Measurements from ENCODE around the gene SGCA. TPM values are rescaled to one million over a fixed set of nuclear protein-coding genes. Genes with fewer than 3 reads are reported as not detected.

Gene SGCA
- total RNA-seq, 1 donor from 2014 or later = 12.0 TPM

DNA sequence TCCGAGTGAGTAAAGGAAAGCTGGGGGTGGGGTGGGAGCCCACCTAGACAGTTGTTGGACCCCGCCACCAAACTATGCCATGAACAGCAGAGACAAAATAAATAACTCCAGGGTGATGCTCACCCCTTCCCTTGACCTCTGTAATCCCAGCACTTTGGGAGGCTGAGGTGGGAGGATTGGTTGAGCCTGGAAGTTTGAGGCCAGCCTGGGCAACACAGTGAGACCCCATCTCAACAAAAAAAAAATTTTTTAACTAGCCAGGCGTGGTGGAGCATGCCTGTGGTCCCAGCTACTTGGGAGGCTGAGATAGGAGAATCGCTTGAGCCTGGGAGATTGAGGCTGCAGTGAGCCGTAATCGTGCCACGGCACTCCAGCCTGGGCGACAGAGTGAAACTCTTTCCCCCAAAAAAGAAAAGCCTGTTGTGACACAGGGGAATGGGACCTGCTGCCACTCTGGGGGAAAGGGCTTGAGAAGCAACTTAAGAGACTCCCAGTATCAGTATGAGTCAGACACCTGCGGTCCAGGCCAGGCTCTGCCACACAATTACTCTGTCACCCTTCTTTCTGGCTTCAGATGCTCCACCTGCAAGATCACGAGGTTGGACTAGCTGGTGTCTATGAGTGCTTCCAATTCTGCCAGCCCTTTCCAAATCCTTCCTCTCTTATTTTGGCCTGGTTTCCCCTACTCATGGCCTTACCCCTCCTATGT, 5.0 kb downstream of the SGCA start:
- H3K4me1 Mint-ChIP-seq (ENCODE audit: unreplicated experiment) = peaks cover 73% of the 10 kb centered on the region
- H3K36me3 Mint-ChIP-seq (ENCODE audit: unreplicated experiment) = peaks cover 3% of the 10 kb centered on the region
- no peaks in the 10 kb centered on the region for H3K9me3 Mint-ChIP-seq (ENCODE audit: unreplicated experiment)
- DNase-seq (ENCODE audit: extremely low spot score, unreplicated experiment) = no peak
- H3K27me3 Mint-ChIP-seq (ENCODE audit: unreplicated experiment) = no peaks in the 10 kb centered on the region
- no peak overlapping the region for H3K4me3 Mint-ChIP-seq (ENCODE audit: unreplicated experiment)
- H3K27ac Mint-ChIP-seq (ENCODE audit: unreplicated experiment) = peak overlapping the region; percentile 98
- TF ChIP-seq, protein P1, sequence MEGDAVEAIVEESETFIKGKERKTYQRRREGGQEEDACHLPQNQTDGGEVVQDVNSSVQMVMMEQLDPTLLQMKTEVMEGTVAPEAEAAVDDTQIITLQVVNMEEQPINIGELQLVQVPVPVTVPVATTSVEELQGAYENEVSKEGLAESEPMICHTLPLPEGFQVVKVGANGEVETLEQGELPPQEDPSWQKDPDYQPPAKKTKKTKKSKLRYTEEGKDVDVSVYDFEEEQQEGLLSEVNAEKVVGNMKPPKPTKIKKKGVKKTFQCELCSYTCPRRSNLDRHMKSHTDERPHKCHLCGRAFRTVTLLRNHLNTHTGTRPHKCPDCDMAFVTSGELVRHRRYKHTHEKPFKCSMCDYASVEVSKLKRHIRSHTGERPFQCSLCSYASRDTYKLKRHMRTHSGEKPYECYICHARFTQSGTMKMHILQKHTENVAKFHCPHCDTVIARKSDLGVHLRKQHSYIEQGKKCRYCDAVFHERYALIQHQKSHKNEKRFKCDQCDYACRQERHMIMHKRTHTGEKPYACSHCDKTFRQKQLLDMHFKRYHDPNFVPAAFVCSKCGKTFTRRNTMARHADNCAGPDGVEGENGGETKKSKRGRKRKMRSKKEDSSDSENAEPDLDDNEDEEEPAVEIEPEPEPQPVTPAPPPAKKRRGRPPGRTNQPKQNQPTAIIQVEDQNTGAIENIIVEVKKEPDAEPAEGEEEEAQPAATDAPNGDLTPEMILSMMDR (IDR thresholded peaks at IDR 0.05) = no peak

DNA sequence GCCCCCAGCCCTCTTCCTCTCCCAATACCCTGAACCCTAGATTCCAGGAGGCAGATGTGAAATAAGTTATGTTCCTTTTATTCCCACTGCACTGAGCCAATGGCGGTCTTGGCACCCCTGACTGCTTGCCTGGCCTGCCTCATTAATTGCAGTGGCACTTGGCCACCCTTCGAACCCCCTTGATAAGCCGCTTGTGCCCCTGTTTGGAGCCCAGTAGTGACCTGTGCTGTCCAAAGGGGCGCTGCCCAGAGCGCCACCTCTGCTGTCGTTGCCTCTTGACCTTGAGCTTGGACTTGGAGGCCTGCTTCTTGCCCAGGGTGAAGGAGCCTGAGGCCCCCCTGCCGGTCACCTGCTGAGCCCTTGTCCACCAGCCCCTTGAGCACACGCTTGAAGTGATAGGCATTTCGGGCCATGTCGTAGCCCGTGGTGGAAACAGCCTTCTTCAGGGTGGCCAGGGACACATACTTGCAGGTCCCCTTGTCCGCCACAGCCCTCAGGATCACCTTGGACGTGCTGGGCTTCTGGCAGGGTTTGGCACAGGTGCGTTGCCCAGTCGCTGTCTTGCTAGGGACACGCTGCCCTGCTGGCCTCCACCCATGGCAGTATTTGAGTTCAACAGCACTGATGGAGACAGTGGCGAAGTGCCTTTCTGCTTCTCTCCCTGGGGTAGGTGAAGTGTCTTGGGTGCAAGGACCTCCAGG, 5.7 kb downstream of the SGCA start:
- Mint-ChIP-seq H3K27ac (ENCODE audit: unreplicated experiment) (peak overlapping the region; percentile 98), H3K4me3 (ENCODE audit: unreplicated experiment) (no peak overlapping the region), H3K9me3 (ENCODE audit: unreplicated experiment) (no peaks in the 10 kb centered on the region), H3K27me3 (ENCODE audit: unreplicated experiment) (no peaks in the 10 kb centered on the region), H3K36me3 (ENCODE audit: unreplicated experiment) (peaks cover 3% of the 10 kb centered on the region), H3K4me1 (ENCODE audit: unreplicated experiment) (peaks cover 74% of the 10 kb centered on the region)
- no peak for DNase-seq (ENCODE audit: extremely low spot score, unreplicated experiment)
- TF ChIP-seq, protein P1 (IDR thresholded peaks at IDR 0.05) = no peak

GRCh38 chr17:50172130-50172529, 6.3 kb downstream of the SGCA start:
- TF ChIP-seq, protein P1 (IDR thresholded peaks at IDR 0.05) = no peak
- Mint-ChIP-seq H3K36me3 (ENCODE audit: unreplicated experiment) (peaks cover 3% of the 10 kb centered on the region), H3K4me3 (ENCODE audit: unreplicated experiment) (no peak overlapping the region), H3K27ac (ENCODE audit: unreplicated experiment) (peak overlapping the region; percentile 98), H3K27me3 (ENCODE audit: unreplicated experiment) (no peaks in the 10 kb centered on the region), H3K4me1 (ENCODE audit: unreplicated experiment) (peaks cover 77% of the 10 kb centered on the region), H3K9me3 (ENCODE audit: unreplicated experiment) (no peaks in the 10 kb centered on the region)
- DNase-seq (ENCODE audit: extremely low spot score, unreplicated experiment) = no peak

GRCh38 chr17:50172936-50173334, 7.1 kb downstream of the SGCA start:
- peaks cover 85% of the 10 kb centered on the region for H3K4me1 Mint-ChIP-seq (ENCODE audit: unreplicated experiment)
- no peaks in the 10 kb centered on the region for H3K27me3 Mint-ChIP-seq (ENCODE audit: unreplicated experiment)
- H3K4me3 Mint-ChIP-seq (ENCODE audit: unreplicated experiment) = peak overlapping the region; percentile 39

More at GRCh38 chr17:50172936-50173334, 7.1 kb downstream of the SGCA start:
- no peaks in the 10 kb centered on the region for H3K9me3 Mint-ChIP-seq (ENCODE audit: unreplicated experiment)
- TF ChIP-seq, protein P1 (IDR thresholded peaks at IDR 0.05) = no peak
- peaks cover 3% of the 10 kb centered on the region for H3K36me3 Mint-ChIP-seq (ENCODE audit: unreplicated experiment)
- H3K27ac Mint-ChIP-seq (ENCODE audit: unreplicated experiment) = peak overlapping the region; percentile 98
- no peak for DNase-seq (ENCODE audit: extremely low spot score, unreplicated experiment)
